Measurements from ENCODE around the gene TRERF1. TPM values are rescaled to one million over a fixed set of nuclear protein-coding genes. Genes with fewer than 3 reads are reported as not detected.

TRERF1 gene
- total and polyA plus RNA-seq, 2 of the 8 experiments (the other 6 are each of a cell fraction or from before 2014, with no cell fraction given) = 10.8 to 21.5 TPM

- TF ChIP-seq, protein P1, sequence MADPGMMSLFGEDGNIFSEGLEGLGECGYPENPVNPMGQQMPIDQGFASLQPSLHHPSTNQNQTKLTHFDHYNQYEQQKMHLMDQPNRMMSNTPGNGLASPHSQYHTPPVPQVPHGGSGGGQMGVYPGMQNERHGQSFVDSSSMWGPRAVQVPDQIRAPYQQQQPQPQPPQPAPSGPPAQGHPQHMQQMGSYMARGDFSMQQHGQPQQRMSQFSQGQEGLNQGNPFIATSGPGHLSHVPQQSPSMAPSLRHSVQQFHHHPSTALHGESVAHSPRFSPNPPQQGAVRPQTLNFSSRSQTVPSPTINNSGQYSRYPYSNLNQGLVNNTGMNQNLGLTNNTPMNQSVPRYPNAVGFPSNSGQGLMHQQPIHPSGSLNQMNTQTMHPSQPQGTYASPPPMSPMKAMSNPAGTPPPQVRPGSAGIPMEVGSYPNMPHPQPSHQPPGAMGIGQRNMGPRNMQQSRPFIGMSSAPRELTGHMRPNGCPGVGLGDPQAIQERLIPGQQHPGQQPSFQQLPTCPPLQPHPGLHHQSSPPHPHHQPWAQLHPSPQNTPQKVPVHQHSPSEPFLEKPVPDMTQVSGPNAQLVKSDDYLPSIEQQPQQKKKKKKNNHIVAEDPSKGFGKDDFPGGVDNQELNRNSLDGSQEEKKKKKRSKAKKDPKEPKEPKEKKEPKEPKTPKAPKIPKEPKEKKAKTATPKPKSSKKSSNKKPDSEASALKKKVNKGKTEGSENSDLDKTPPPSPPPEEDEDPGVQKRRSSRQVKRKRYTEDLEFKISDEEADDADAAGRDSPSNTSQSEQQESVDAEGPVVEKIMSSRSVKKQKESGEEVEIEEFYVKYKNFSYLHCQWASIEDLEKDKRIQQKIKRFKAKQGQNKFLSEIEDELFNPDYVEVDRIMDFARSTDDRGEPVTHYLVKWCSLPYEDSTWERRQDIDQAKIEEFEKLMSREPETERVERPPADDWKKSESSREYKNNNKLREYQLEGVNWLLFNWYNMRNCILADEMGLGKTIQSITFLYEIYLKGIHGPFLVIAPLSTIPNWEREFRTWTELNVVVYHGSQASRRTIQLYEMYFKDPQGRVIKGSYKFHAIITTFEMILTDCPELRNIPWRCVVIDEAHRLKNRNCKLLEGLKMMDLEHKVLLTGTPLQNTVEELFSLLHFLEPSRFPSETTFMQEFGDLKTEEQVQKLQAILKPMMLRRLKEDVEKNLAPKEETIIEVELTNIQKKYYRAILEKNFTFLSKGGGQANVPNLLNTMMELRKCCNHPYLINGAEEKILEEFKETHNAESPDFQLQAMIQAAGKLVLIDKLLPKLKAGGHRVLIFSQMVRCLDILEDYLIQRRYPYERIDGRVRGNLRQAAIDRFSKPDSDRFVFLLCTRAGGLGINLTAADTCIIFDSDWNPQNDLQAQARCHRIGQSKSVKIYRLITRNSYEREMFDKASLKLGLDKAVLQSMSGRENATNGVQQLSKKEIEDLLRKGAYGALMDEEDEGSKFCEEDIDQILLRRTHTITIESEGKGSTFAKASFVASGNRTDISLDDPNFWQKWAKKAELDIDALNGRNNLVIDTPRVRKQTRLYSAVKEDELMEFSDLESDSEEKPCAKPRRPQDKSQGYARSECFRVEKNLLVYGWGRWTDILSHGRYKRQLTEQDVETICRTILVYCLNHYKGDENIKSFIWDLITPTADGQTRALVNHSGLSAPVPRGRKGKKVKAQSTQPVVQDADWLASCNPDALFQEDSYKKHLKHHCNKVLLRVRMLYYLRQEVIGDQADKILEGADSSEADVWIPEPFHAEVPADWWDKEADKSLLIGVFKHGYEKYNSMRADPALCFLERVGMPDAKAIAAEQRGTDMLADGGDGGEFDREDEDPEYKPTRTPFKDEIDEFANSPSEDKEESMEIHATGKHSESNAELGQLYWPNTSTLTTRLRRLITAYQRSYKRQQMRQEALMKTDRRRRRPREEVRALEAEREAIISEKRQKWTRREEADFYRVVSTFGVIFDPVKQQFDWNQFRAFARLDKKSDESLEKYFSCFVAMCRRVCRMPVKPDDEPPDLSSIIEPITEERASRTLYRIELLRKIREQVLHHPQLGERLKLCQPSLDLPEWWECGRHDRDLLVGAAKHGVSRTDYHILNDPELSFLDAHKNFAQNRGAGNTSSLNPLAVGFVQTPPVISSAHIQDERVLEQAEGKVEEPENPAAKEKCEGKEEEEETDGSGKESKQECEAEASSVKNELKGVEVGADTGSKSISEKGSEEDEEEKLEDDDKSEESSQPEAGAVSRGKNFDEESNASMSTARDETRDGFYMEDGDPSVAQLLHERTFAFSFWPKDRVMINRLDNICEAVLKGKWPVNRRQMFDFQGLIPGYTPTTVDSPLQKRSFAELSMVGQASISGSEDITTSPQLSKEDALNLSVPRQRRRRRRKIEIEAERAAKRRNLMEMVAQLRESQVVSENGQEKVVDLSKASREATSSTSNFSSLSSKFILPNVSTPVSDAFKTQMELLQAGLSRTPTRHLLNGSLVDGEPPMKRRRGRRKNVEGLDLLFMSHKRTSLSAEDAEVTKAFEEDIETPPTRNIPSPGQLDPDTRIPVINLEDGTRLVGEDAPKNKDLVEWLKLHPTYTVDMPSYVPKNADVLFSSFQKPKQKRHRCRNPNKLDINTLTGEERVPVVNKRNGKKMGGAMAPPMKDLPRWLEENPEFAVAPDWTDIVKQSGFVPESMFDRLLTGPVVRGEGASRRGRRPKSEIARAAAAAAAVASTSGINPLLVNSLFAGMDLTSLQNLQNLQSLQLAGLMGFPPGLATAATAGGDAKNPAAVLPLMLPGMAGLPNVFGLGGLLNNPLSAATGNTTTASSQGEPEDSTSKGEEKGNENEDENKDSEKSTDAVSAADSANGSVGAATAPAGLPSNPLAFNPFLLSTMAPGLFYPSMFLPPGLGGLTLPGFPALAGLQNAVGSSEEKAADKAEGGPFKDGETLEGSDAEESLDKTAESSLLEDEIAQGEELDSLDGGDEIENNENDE (IDR thresholded peaks at IDR 0.05; ENCODE audit: insufficient replicate concordance, low read length) = no peak
- TF ChIP-seq JUND (IDR thresholded peaks at IDR 0.05; ENCODE audit: low read length) (no peak), CBX5 (IDR thresholded peaks at IDR 0.05; ENCODE audit: low read depth, low read length) (no peak), CREB1 (IDR thresholded peaks at IDR 0.05) (no peak), USF2 (IDR thresholded peaks at IDR 0.05; ENCODE audit: low read length) (no peak), RBBP5 (IDR thresholded peaks at IDR 0.05; ENCODE audit: borderline replicate concordance, low read depth, low read length) (no peak)
- TF ChIP-seq, protein P2, sequence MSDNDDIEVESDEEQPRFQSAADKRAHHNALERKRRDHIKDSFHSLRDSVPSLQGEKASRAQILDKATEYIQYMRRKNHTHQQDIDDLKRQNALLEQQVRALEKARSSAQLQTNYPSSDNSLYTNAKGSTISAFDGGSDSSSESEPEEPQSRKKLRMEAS (IDR thresholded peaks at IDR 0.05) = no peak
Measured at GRCh38 chr6:42225029-42225339, 226.7 kb downstream of the TRERF1 start (continued).

Measured in H1 (cell line).